Liver (tissue), 9 donors: Measurements from ENCODE around the gene CAGE1. TPM values are rescaled to one million over a fixed set of nuclear protein-coding genes. Genes with fewer than 3 reads are reported as not detected.

Experiments used
- DNase-seq: peaks from one replicate; pipeline ENCODE4 v3.0.0-alpha.2; 2017; ENCODE audit warnings: low spot score
- H3K27ac ChIP-seq, 2 donors: one replicate each; pipeline ENCODE4 v1.7.0; 2013; ENCODE audit warnings: inconsistent platforms in 2 of 2, low read length in 2 of 2, control low read depth in 1 of 2, low read depth in 1 of 2, mild to moderate bottlenecking in 1 of 2
- H3K27me3 ChIP-seq, 4 donors: one replicate each; pipeline versions ENCODE4 v1.6.1 to v1.7.0; 2013; ENCODE audit warnings: low read length in 3 of 4, inconsistent platforms in 1 of 4, mild to moderate bottlenecking in 1 of 4, moderate library complexity in 1 of 4; ENCODE audit not compliant: control insufficient read depth in 4 of 4, insufficient read depth in 4 of 4
- H3K36me3 ChIP-seq, 4 donors: one replicate each; pipeline versions ENCODE4 v1.6.1 to v1.7.0; 2013; ENCODE audit warnings: low read length in 3 of 4, mild to moderate bottlenecking in 3 of 4, low read depth in 1 of 4, moderate library complexity in 1 of 4; ENCODE audit not compliant: control insufficient read depth in 4 of 4, insufficient read depth in 3 of 4
- H3K4me1 ChIP-seq, 4 donors: one replicate each; pipeline versions ENCODE4 v1.6.1 to v1.7.0; 2013; ENCODE audit warnings: low read length in 3 of 4, mild to moderate bottlenecking in 3 of 4, moderate library complexity in 1 of 4; ENCODE audit not compliant: control insufficient read depth in 4 of 4, insufficient read depth in 4 of 4
- H3K4me3 ChIP-seq, 3 donors: one replicate each; pipeline versions ENCODE4 v1.6.1 to v1.7.0; 2013; ENCODE audit warnings: low read length in 3 of 3, control low read depth in 1 of 3, low read depth in 1 of 3, mild to moderate bottlenecking in 1 of 3
- H3K9ac ChIP-seq, 2 donors: one replicate each; pipeline ENCODE4 v1.7.0; 2013; ENCODE audit warnings: low read length in 2 of 2, mild to moderate bottlenecking in 2 of 2, moderate library complexity in 2 of 2, control low read depth in 1 of 2, low read depth in 1 of 2
- H3K9me3 ChIP-seq, 4 donors: one replicate each; pipeline versions ENCODE4 v1.6.1 to v1.7.0; 2013; ENCODE audit warnings: low read length in 3 of 4; ENCODE audit not compliant: control insufficient read depth in 4 of 4
- ATF3 ChIP-seq: IDR thresholded peaks from 2 replicates; pipeline ENCODE4 v1.6.1; 2016; ENCODE audit warnings: antibody characterized with exemption
- CTCF ChIP-seq: fragments of 150-350 bp; IDR thresholded peaks from 2 replicates; pipeline ENCODE4 v1.5.1; 2017; ENCODE audit warnings: improper control_type of control experiment, low read depth, low read length; ENCODE audit not compliant: missing input control
- EGR1 ChIP-seq, 2 donors: IDR thresholded peaks; 2 replicates each; pipeline ENCODE4 v1.6.1; 2016 to 2018; ENCODE audit warnings: antibody characterized with exemption in 2 of 2, low read depth in 2 of 2
- FOXA1 ChIP-seq: IDR thresholded peaks from 2 replicates; pipeline ENCODE4 v1.6.1; 2016; ENCODE audit warnings: antibody characterized with exemption
- FOXA2 ChIP-seq: IDR thresholded peaks from 2 replicates; pipeline ENCODE4 v1.6.1; 2016; ENCODE audit warnings: antibody characterized with exemption
- GABPA ChIP-seq, 2 donors: IDR thresholded peaks in 1 of 2; conservative IDR thresholded peaks in 1 of 2; 2 replicates each; pipeline ENCODE4 v1.6.1; 2016; ENCODE audit warnings: antibody characterized with exemption in 2 of 2, mild to moderate bottlenecking in 1 of 2, moderate library complexity in 1 of 2
- HNF4G ChIP-seq: IDR thresholded peaks from 2 replicates; pipeline ENCODE4 v1.6.1; 2016; ENCODE audit warnings: antibody characterized with exemption
- JUND ChIP-seq, 2 donors: IDR thresholded peaks; 2 replicates each; pipeline ENCODE4 v1.6.1; 2016; ENCODE audit warnings: antibody characterized with exemption in 2 of 2
- MAX ChIP-seq: IDR thresholded peaks from 2 replicates; pipeline ENCODE4 v1.6.1; 2016; ENCODE audit warnings: antibody characterized with exemption
- NR2F2 ChIP-seq: IDR thresholded peaks from 2 replicates; pipeline ENCODE4 v1.6.1; 2016; ENCODE audit warnings: antibody characterized with exemption
- RAD21 ChIP-seq, 2 donors: IDR thresholded peaks; 2 replicates each; pipeline ENCODE4 v1.6.1; 2016; ENCODE audit warnings: antibody characterized with exemption in 2 of 2, mild to moderate bottlenecking in 2 of 2
- REST ChIP-seq: IDR thresholded peaks from 2 replicates; pipeline ENCODE4 v1.6.1; 2016; ENCODE audit warnings: antibody characterized with exemption, mild to moderate bottlenecking
- RXRA ChIP-seq, 2 donors: IDR thresholded peaks; 2 replicates each; pipeline ENCODE4 v1.6.1; 2017 to 2018; ENCODE audit warnings: antibody characterized with exemption in 2 of 2, mild to moderate bottlenecking in 1 of 2
- SP1 ChIP-seq: IDR thresholded peaks from 2 replicates; pipeline ENCODE4 v1.6.1; 2018; ENCODE audit warnings: antibody characterized with exemption, mild to moderate bottlenecking
- YY1 ChIP-seq: IDR thresholded peaks from 2 replicates; pipeline ENCODE4 v1.6.1; 2016; ENCODE audit warnings: antibody characterized with exemption, mild to moderate bottlenecking
- ZBTB33 ChIP-seq: IDR thresholded peaks from 2 replicates; pipeline ENCODE4 v1.6.1; 2016; ENCODE audit warnings: antibody characterized with exemption
- WGBS: extraction: QIAGEN DNeasy Blood & Tissue Kit; methylation state at CpG from one replicate; pipeline ENCODE4 v1.1.7; 2013; 5-methylcytosine and 5-hydroxymethylcytosine counted together
- polyA plus RNA-seq, 2 donors: library from polyadenylated mRNA; stranded (reverse) in 1 of 2; unstranded in 1 of 2; fragments of 200-250 nt in 1 of 2; fragments of >200 nt in 1 of 2; fragmentation: Nextera tagmentation in 1 of 2; extraction: Ambion mirVana in 1 of 2; gene quantifications; one replicate each; pipeline versions ENCODE4 v1.2.1 to v1.2.3, GENCODE V29; 2013 to 2015
- total RNA-seq, 2 donors: library from RNA; depleted of rRNA; stranded (reverse); fragments of >200 nt; gene quantifications; one replicate each; pipeline ENCODE4 v1.2.3, GENCODE V29; 2014
- donor health status: healthy.
- donor health status: healthy.
- donor health status: healthy.
- donor health status: healthy.
- donor health status: healthy.

Gene CAGE1
- total and polyA plus RNA-seq, 4 donors, result 0.08 TPM; not detected in 3

GRCh38 chr6:7316658-7317533 is 72.6 kb downstream of the CAGE1 start:
- DNase-seq, result no peak
- no peaks in the 10 kb centered on the region for H3K27me3 ChIP-seq
- no peak overlapping the region for H3K9ac ChIP-seq
- no peaks in the 10 kb centered on the region for H3K9me3 ChIP-seq
- WGBS, result 96% methylated on average over 41 of the region's 41 CpGs
- TF ChIP-seq MAX (no peak), NR2F2 (no peak), ZBTB33 (no peak), SP1 (no peak), FOXA1 (no peak), HNF4G (no peak), CTCF (no peak), FOXA2 (no peak), JUND (IDR thresholded peaks at IDR 0.05) (no peak), REST (no peak), YY1 (no peak), GABPA (IDR thresholded peaks at IDR 0.05 in 1 of 2, conservative IDR thresholded peaks at IDR 0.05 in 1 of 2) (no peak), RXRA (IDR thresholded peaks at IDR 0.05) (no peak), EGR1 (IDR thresholded peaks at IDR 0.05; ENCODE audit: low read depth in 2 of 2) (no peak), RAD21 (IDR thresholded peaks at IDR 0.05) (no peak), ATF3 (no peak)
- H3K27ac ChIP-seq, result no peak overlapping the region
- H3K36me3 ChIP-seq, result no peaks in the 10 kb centered on the region
- peaks cover 2 to 5% (median 3%) of the 10 kb centered on the region in 4 donors for H3K4me1 ChIP-seq
- no peak overlapping the region for H3K4me3 ChIP-seq
